HCT116 (cell line): ENCODE data around the gene CACNA1C. TPM values are rescaled to one million over a fixed set of nuclear protein-coding genes. Genes with fewer than 3 reads are reported as not detected.

Experiments used
- ATAC-seq: fragments of 200-7000 bp; cut with Tn5 transposase; 2 replicates; pipeline ENCODE4 v1.9.1; 2020; ENCODE audit warnings: mild to moderate bottlenecking, moderate library complexity
- BruUV-seq: library from RNA; stranded (reverse); fragments of 400-500 nt; replicated peaks from 2 replicates; lab custom pipeline; 2021; lab: Mats Ljungman, UMichigan
- CTCF ChIA-PET: fragments of 300-600 bp; sonication (Branson Sonifier 250); formaldehyde crosslinking; loops from one replicate; lab custom pipeline; 2021; ENCODE audit warnings: antibody characterized with exemption; lab: Charles Lee
- POLR2A ChIA-PET: fragments of 300-600, 350-600 bp; sonication (Branson Sonifier 250); formaldehyde crosslinking; loops from one replicate; lab custom pipeline; 2021; ENCODE audit warnings: antibody characterized with exemption; lab: Charles Lee
- RAD21 ChIA-PET, 2 experiments: fragments of 300-600 bp; sonication (Branson Sonifier 250); formaldehyde crosslinking; loops; one replicate each; lab custom pipeline; 2023; ENCODE audit warnings: low total read pairs in 2 of 2; ENCODE audit not compliant: uncharacterized antibody in 2 of 2, unreplicated experiment in 2 of 2, low non-redundant PET in 1 of 2; lab: Charles Lee
- DNase-seq: peaks from one replicate; pipeline ENCODE4 v3.0.0-alpha.2; 2010; ENCODE audit warnings: low read depth, low spot score
- H2AFZ ChIP-seq: fragments of 200-600 bp; shearing (Covaris generic), sonication (generic); 2 replicates; pipeline ENCODE4 v1.6.1; 2017; ENCODE audit warnings: low read depth, mixed run types, mixed read lengths, antibody characterized with exemption, low read length; ENCODE audit not compliant: poor library complexity, severe bottlenecking
- H3K27ac ChIP-seq: 2 replicates; pipeline ENCODE4 v1.5.1; 2012; ENCODE audit warnings: low read depth, low read length
- H3K27me3 ChIP-seq: fragments of 200-600 bp; sonication (generic); 2 replicates; pipeline ENCODE4 v1.6.1; 2016; ENCODE audit warnings: mixed run types, low read length, mixed read lengths; ENCODE audit not compliant: insufficient read depth
- H3K36me3 ChIP-seq, 2 experiments: fragments of 200-500 bp in 1 of 2; fragments of 200-600 bp in 1 of 2; sonication (Bioruptor generic) in 1 of 2; sonication (generic) in 1 of 2; 2 replicates each; pipeline versions ENCODE4 v1.5.1 to v1.6.1; 2014 to 2016; ENCODE audit warnings: low read length in 2 of 2, inconsistent platforms in 1 of 2, mixed read lengths in 1 of 2, mixed run types in 1 of 2; ENCODE audit not compliant: insufficient read depth in 2 of 2, control insufficient read depth in 1 of 2
- H3K4me1 ChIP-seq, 2 experiments: fragments of 200-600 bp in 1 of 2; sonication (generic) in 1 of 2; 2 replicates each; pipeline versions ENCODE4 v1.5.1 to v1.6.1; 2012 to 2017; ENCODE audit warnings: low read length in 2 of 2, inconsistent platforms in 1 of 2, mild to moderate bottlenecking in 1 of 2, mixed read lengths in 1 of 2, mixed run types in 1 of 2, moderate library complexity in 1 of 2; ENCODE audit not compliant: insufficient read depth in 2 of 2, control insufficient read depth in 1 of 2
- H3K4me2 ChIP-seq: fragments of 200-600 bp; sonication (generic); 2 replicates; pipeline ENCODE4 v1.6.1; 2017; ENCODE audit warnings: mixed run types, low read length, mixed read lengths
- H3K4me3 ChIP-seq, 2 experiments: fragments of 200-600 bp in 1 of 2; sonication (generic) in 1 of 2; replicated peaks in 1 of 2; 2 replicates each; pipeline ENCODE4 v1.5.1; 2011 to 2016; ENCODE audit warnings: low read length in 2 of 2, control low read depth in 1 of 2, low read depth in 1 of 2, mild to moderate bottlenecking in 1 of 2, mixed read lengths in 1 of 2, mixed run types in 1 of 2
- H3K79me2 ChIP-seq: fragments of 200-600 bp; sonication (generic); 2 replicates; pipeline ENCODE4 v1.6.1; 2017; ENCODE audit warnings: mild to moderate bottlenecking, mixed run types, low read length, moderate library complexity, mixed read lengths; ENCODE audit not compliant: insufficient read depth
- H3K9ac ChIP-seq: fragments of 200-600 bp; sonication (generic); 2 replicates; pipeline ENCODE4 v1.6.1; 2016; ENCODE audit warnings: low read length, mixed read lengths
- H3K9me2 ChIP-seq: fragments of 200-600 bp; sonication (generic), shearing (Covaris generic); 2 replicates; pipeline ENCODE4 v1.6.1; 2017; ENCODE audit warnings: mixed run types, mild to moderate bottlenecking, moderate library complexity; ENCODE audit not compliant: insufficient read depth
- H3K9me3 ChIP-seq, 2 experiments: fragments of 200-500 bp in 1 of 2; fragments of 200-600 bp in 1 of 2; sonication (Bioruptor generic) in 1 of 2; sonication (generic) in 1 of 2; 2 replicates each; pipeline ENCODE4 v1.6.1; 2014 to 2017; ENCODE audit warnings: low read length in 2 of 2, mixed read lengths in 2 of 2, inconsistent platforms in 1 of 2, low read depth in 1 of 2, mild to moderate bottlenecking in 1 of 2, mixed run types in 1 of 2, moderate library complexity in 1 of 2; ENCODE audit not compliant: control insufficient read depth in 1 of 2, insufficient read depth in 1 of 2
- H4K20me1 ChIP-seq: fragments of 200-600 bp; sonication (generic), shearing (Covaris generic); 2 replicates; pipeline ENCODE4 v1.6.1; 2017; ENCODE audit warnings: mixed run types, mild to moderate bottlenecking, moderate library complexity; ENCODE audit not compliant: insufficient read depth
- ATF3 ChIP-seq: IDR thresholded peaks from 2 replicates; pipeline ENCODE4 v1.6.1; 2012
- CBX3 ChIP-seq: IDR thresholded peaks from 2 replicates; pipeline ENCODE4 v1.6.1; 2012; ENCODE audit warnings: low read depth
- CEBPB ChIP-seq: IDR thresholded peaks from 2 replicates; pipeline ENCODE4 v1.6.1; 2012; ENCODE audit warnings: low read depth
- CTCF ChIP-seq, 3 experiments: fragments of 200-600 bp in 1 of 3; sonication (generic) in 1 of 3; IDR thresholded peaks in 2 of 3; conservative IDR thresholded peaks in 1 of 3; 2 replicates each; pipeline ENCODE4 v1.5.1; 2012 to 2017; ENCODE audit warnings: low read depth in 2 of 3, low read length in 2 of 3, antibody characterized with exemption in 1 of 3, borderline replicate concordance in 1 of 3, control low read depth in 1 of 3, mild to moderate bottlenecking in 1 of 3, mixed read lengths in 1 of 3, mixed run types in 1 of 3, moderate library complexity in 1 of 3; ENCODE audit not compliant: insufficient read depth in 1 of 3
- EGR1 ChIP-seq: IDR thresholded peaks from 2 replicates; pipeline ENCODE4 v1.6.1; 2012; ENCODE audit warnings: low read depth
- ELF1 ChIP-seq: IDR thresholded peaks from 2 replicates; pipeline ENCODE4 v1.6.1; 2012; ENCODE audit warnings: low read depth, borderline replicate concordance
- EZH2 ChIP-seq: fragments of 200-600 bp; sonication (generic); IDR thresholded peaks from 2 replicates; pipeline ENCODE4 v1.6.1; 2017; ENCODE audit warnings: antibody characterized with exemption, mixed run types
- EZH2phosphoT487 ChIP-seq: fragments of 200-600 bp; IDR thresholded peaks from 2 replicates; pipeline ENCODE4 v1.6.1; 2018; ENCODE audit warnings: antibody characterized with exemption, borderline replicate concordance
- MAX ChIP-seq: IDR thresholded peaks from 2 replicates; pipeline ENCODE4 v1.6.1; 2012
- POLR2A ChIP-seq: IDR thresholded peaks from 2 replicates; pipeline ENCODE4 v1.7.0; 2011; ENCODE audit warnings: borderline replicate concordance; ENCODE audit not compliant: insufficient read depth, insufficient read length; ENCODE audit errors: extremely low read depth
- POLR2AphosphoS5 ChIP-seq: IDR thresholded peaks from 2 replicates; pipeline ENCODE4 v1.6.1; 2011; ENCODE audit warnings: mild to moderate bottlenecking, low read depth, low read length, moderate library complexity
- REST ChIP-seq: IDR thresholded peaks from 2 replicates; pipeline ENCODE4 v1.6.1; 2012; ENCODE audit warnings: low read depth
- SP1 ChIP-seq: IDR thresholded peaks from 2 replicates; pipeline ENCODE4 v1.6.1; 2012; ENCODE audit warnings: low read depth
- SRF ChIP-seq: IDR thresholded peaks from 2 replicates; pipeline ENCODE4 v1.6.1; 2012; ENCODE audit warnings: low read depth
- TCF7L2 ChIP-seq: IDR thresholded peaks from 2 replicates; pipeline ENCODE4 v1.7.0; 2011; ENCODE audit warnings: borderline replicate concordance, inconsistent platforms; ENCODE audit not compliant: insufficient read depth, insufficient read length; ENCODE audit errors: extremely low read depth
- YY1 ChIP-seq: IDR thresholded peaks from 2 replicates; pipeline ENCODE4 v1.6.1; 2011; ENCODE audit warnings: low read length, low read depth, moderate library complexity, mild to moderate bottlenecking; ENCODE audit not compliant: insufficient replicate concordance; ENCODE audit errors: extremely low read depth
- ZBTB33 ChIP-seq: IDR thresholded peaks from 2 replicates; pipeline ENCODE4 v1.6.1; 2011; ENCODE audit warnings: mild to moderate bottlenecking, low read length, moderate library complexity; ENCODE audit not compliant: insufficient replicate concordance; ENCODE audit errors: extremely low read depth
- ZFX ChIP-seq: fragments of 450-650 bp; IDR thresholded peaks from 2 replicates; pipeline ENCODE4 v1.6.1; 2017
- ZNF274 ChIP-seq: fragments of 200-500 bp; sonication (Bioruptor generic); IDR thresholded peaks from 2 replicates; pipeline ENCODE4 v1.6.1; 2014; ENCODE audit warnings: mild to moderate bottlenecking, low read depth, low read length, inconsistent platforms
- intact Hi-C: fragments of 100-400 bp; cut with micrococcal nuclease; formaldehyde crosslinking; loops from 2 replicates; pipeline ENCODE4 v1.10.0; 2022
- total RNA-seq: library from RNA; stranded (reverse); gene quantifications from one replicate; pipeline ENCODE4 v1.2.1, GENCODE V29; 2021; ENCODE audit not compliant: unreplicated experiment

Gene CACNA1C
- total RNA-seq, 1 experiment from 2014 or later = 0.05 TPM

GRCh38 chr12:2650261-2651067, 597.7 kb downstream of the CACNA1C start:
- RAD21 ChIA-PET = no interaction called here
- Histone ChIP-seq H3K27ac (no peak overlapping the region), H3K4me3 (no peak overlapping the region), H3K36me3 (no peaks in the 10 kb centered on the region), H3K79me2 (no peaks in the 10 kb centered on the region), H3K4me1 (no peaks in the 10 kb centered on the region; a peak in 1 of 4 replicates), H3K4me2 (no peak overlapping the region), H3K9me3 (no peaks in the 10 kb centered on the region), H3K9ac (no peak overlapping the region), H3K9me2 (no peaks in the 10 kb centered on the region), H4K20me1 (no peaks in the 10 kb centered on the region), H2AFZ (no peak overlapping the region), H3K27me3 (no peaks in the 10 kb centered on the region)
- no TSS peak for BruUV-seq
- intact Hi-C loops = no loop called here
- DNase-seq = no peak
- POLR2A ChIA-PET = interaction anchor here (1.9 kb wide), 1 partner anchor 10 kb away, joined by 6 read pairs; no protein-coding TSS in a partner anchor
- CTCF ChIA-PET = no interaction called here
- no peak for ATAC-seq
- no peak for TF ChIP-seq CBX3
- no peak for TF ChIP-seq POLR2A
- no peak for TF ChIP-seq ZNF274
- no peak for TF ChIP-seq ZBTB33
- no peak for TF ChIP-seq SRF
- TF ChIP-seq TCF7L2 = no peak
- no peak for TF ChIP-seq CTCF (IDR thresholded peaks at IDR 0.05 in 2 of 3, conservative IDR thresholded peaks at IDR 0.05 in 1 of 3; ENCODE audit: borderline replicate concordance in 1 of 3, insufficient read depth in 1 of 3, low read depth in 2 of 3, low read length in 2 of 3)
- TF ChIP-seq EGR1 = no peak
- no peak for TF ChIP-seq ELF1
- TF ChIP-seq EZH2phosphoT487 = no peak
- no peak for TF ChIP-seq MAX
- no peak for TF ChIP-seq SP1
- no peak for TF ChIP-seq ATF3
- no peak for TF ChIP-seq ZFX
- no peak for TF ChIP-seq CEBPB
- TF ChIP-seq POLR2AphosphoS5 = no peak
- TF ChIP-seq REST = no peak
- TF ChIP-seq EZH2 = no peak
- no peak for TF ChIP-seq YY1
